K562 (cell line): ENCODE results near the gene ZNF865. TPM values are rescaled to one million over a fixed set of nuclear protein-coding genes. Genes with fewer than 3 reads are reported as not detected.

ENCODE experiments used
- ERF ChIP-seq: fragments of 450-650 bp; formaldehyde crosslinking; IDR thresholded peaks from 2 replicates; pipeline ENCODE4 v1.4.0; 2020; ENCODE audit warnings: mild to moderate bottlenecking, mixed read lengths
- GABPA ChIP-seq: fragments of 200-800 bp; sonication (Bioruptor generic); conservative IDR thresholded peaks from 2 replicates; pipeline ENCODE4 v1.6.1; 2016; ENCODE audit warnings: low read depth, missing genetic modification characterization, missing compliant biosample characterization
- KHSRP ChIP-seq: fragments of 450-650 bp; IDR thresholded peaks from 2 replicates; pipeline ENCODE4 v1.6.1; 2017
- KLF13 ChIP-seq: fragments of 450-650 bp; IDR thresholded peaks from 2 replicates; pipeline ENCODE4 v1.6.1; 2016; ENCODE audit warnings: missing genetic modification characterization, low read depth, mild to moderate bottlenecking, missing compliant biosample characterization, moderate library complexity, borderline replicate concordance
- POLR2AphosphoS2 ChIP-seq: IDR thresholded peaks from 2 replicates; pipeline ENCODE4 v1.6.1; 2012; ENCODE audit warnings: low read length, improper control_type of control experiment
- PPARD ChIP-seq: fragments of 250-450 bp; sonication (Bioruptor Pico); IDR thresholded peaks from 2 replicates; pipeline ENCODE4 v1.8.0; 2022; ENCODE audit warnings: inconsistent platforms, mild to moderate bottlenecking, moderate library complexity
- RBM22 ChIP-seq: fragments of 200-400 bp; formaldehyde crosslinking; IDR thresholded peaks from 2 replicates; pipeline ENCODE4 v1.6.1; 2018; ENCODE audit warnings: low read length, low read depth; ENCODE audit not compliant: poor library complexity, severe bottlenecking
- RREB1 ChIP-seq: fragments of 250-450 bp; sonication (Bioruptor Pico); IDR thresholded peaks from 2 replicates; pipeline ENCODE4 v1.4.0; 2020
- SNAPC5 ChIP-seq: fragments of 250-450 bp; sonication (Bioruptor Pico); IDR thresholded peaks from 2 replicates; pipeline ENCODE4 v1.8.0; 2021; ENCODE audit warnings: moderate library complexity, mild to moderate bottlenecking, inconsistent platforms
- SOX6 ChIP-seq: fragments of 450-650 bp; IDR thresholded peaks from 2 replicates; pipeline ENCODE4 v1.6.1; 2014; ENCODE audit warnings: mild to moderate bottlenecking
- TCF7L2 ChIP-seq: fragments of 150-350 bp; IDR thresholded peaks from 2 replicates; pipeline ENCODE4 v1.6.1; 2016; ENCODE audit warnings: low read depth, mild to moderate bottlenecking, low read length, moderate library complexity
- XRCC3 ChIP-seq: fragments of 450-650 bp; IDR thresholded peaks from 2 replicates; pipeline ENCODE4 v1.6.1; 2017; ENCODE audit warnings: mild to moderate bottlenecking, moderate library complexity
- ZBTB5 ChIP-seq: fragments of 450-650 bp; IDR thresholded peaks from 2 replicates; pipeline ENCODE4 v1.6.1; 2017; ENCODE audit warnings: antibody characterized with exemption
- ZBTB8A ChIP-seq: fragments of 450-650 bp; IDR thresholded peaks from 2 replicates; pipeline ENCODE4 v1.6.1; 2018; ENCODE audit warnings: mild to moderate bottlenecking, moderate library complexity; ENCODE audit not compliant: partially characterized antibody
- ZNF57 ChIP-seq: fragments of 450-650 bp; formaldehyde crosslinking; IDR thresholded peaks from 2 replicates; pipeline ENCODE4 v1.4.0; 2020; ENCODE audit warnings: mild to moderate bottlenecking, moderate library complexity
- ZNF592 ChIP-seq: fragments of 450-650 bp; IDR thresholded peaks from 2 replicates; pipeline ENCODE4 v1.6.1; 2017; ENCODE audit warnings: antibody characterized with exemption, mild to moderate bottlenecking
- polyA plus RNA-seq, 8 experiments: library from polyadenylated mRNA; depleted of rRNA in 4 of 8; stranded (reverse) in 5 of 8; unstranded in 3 of 8; fragments of >200 nt; fragmentation: Nextera tagmentation in 2 of 8; fragmentation: Illumina TruSeq in 1 of 8; extraction: Ambion mirVana in 2 of 8; extraction: Trizol in 1 of 8; gene quantifications; 2 replicates each; pipeline versions ENCODE4 v1.2.1 to v1.2.3, GENCODE V29; 2011 to 2014; ENCODE audit warnings: inconsistent platforms in 1 of 8, missing spikeins in 1 of 8
- total RNA-seq, 7 experiments: library from RNA; depleted of rRNA in 6 of 7; stranded (reverse); fragments of >200 nt in 6 of 7; fragmentation: Illumina TruSeq in 2 of 7; extraction: Trizol in 2 of 7; gene quantifications; 2 replicates each; pipeline versions ENCODE4 v1.2.1 to v1.2.3, GENCODE V29; 2011 to 2021; ENCODE audit warnings: low replicate concordance in 1 of 7

The ZNF865 gene
- total and polyA plus RNA-seq, 9 of the 15 experiments (the other 6 are each of a cell fraction or from before 2014, with no cell fraction given), result 0.40 to 18.8 (median 1.6) TPM; not detected in 2

- TF ChIP-seq ZNF592, result no peak
- no peak for TF ChIP-seq TCF7L2
- peak; percentile 65 for TF ChIP-seq SOX6
- TF ChIP-seq ZBTB8A, result no peak
- 0 out of 2 replicates have a peak, but pooled peaks have one; percentile 84 for TF ChIP-seq ERF (CRISPR knock-in tag)
- no peak for TF ChIP-seq POLR2AphosphoS2
- no peak for TF ChIP-seq KHSRP
- TF ChIP-seq PPARD (CRISPR knock-in tag), result no peak
- no peak for TF ChIP-seq RBM22
- no peak for TF ChIP-seq ZNF57 (CRISPR knock-in tag)
- TF ChIP-seq SNAPC5, result no peak
- TF ChIP-seq GABPA (tag), result no peak; the same call in none of the 2 replicates
- peak; percentile 12; the same call in 1 of the 2 replicates for TF ChIP-seq KLF13 (tag)
- no peak for TF ChIP-seq ZBTB5
- no peak for TF ChIP-seq XRCC3
- no peak; the same call in 1 of the 2 replicates for TF ChIP-seq RREB1
Observed at GRCh38 chr19:55599842-55600661, 5.4 kb upstream of the ZNF865 start, which contains the start of gene ZNF524 (continued).
